Stomach (tissue), 9 donors: Measurements from ENCODE around the gene LIPM. TPM values are rescaled to one million over a fixed set of nuclear protein-coding genes. Genes with fewer than 3 reads are reported as not detected.
A peak's percentile ranks its signal among the peaks of the same experiment; 100 is the strongest.

Experiments
- DNase-seq, 2 donors: peaks; one replicate each; pipeline versions ENCODE4 v3.0.0 to v3.0.0-alpha.2; 2013 to 2019
- H3K27ac ChIP-seq, 5 donors: fragments of 200-600 bp in 4 of 5; sonication (generic) in 4 of 5; one replicate each; pipeline ENCODE4 v1.5.1; 2013 to 2019; ENCODE audit warnings: mild to moderate bottlenecking in 1 of 5, moderate library complexity in 1 of 5
- H3K27me3 ChIP-seq, 3 donors: fragments of 200-600 bp; sonication (generic); one replicate each; pipeline ENCODE4 v1.5.1; 2017 to 2019; ENCODE audit warnings: mixed run types in 1 of 3
- H3K36me3 ChIP-seq, 4 donors: fragments of 200-600 bp; sonication (generic); 1 replicate in 3 of 4; 2 replicates in 1 of 4; pipeline ENCODE4 v1.5.1; 2016 to 2019
- H3K4me1 ChIP-seq, 4 donors: fragments of 200-600 bp; sonication (generic); one replicate each; pipeline ENCODE4 v1.5.1; 2016 to 2019
- H3K4me3 ChIP-seq, 4 donors: fragments of 200-600 bp; sonication (generic) in 3 of 4; one replicate each; pipeline ENCODE4 v1.5.1; 2016 to 2019; ENCODE audit warnings: mild to moderate bottlenecking in 1 of 4
- H3K9me3 ChIP-seq, 4 donors: fragments of 200-600 bp; sonication (generic); one replicate each; pipeline ENCODE4 v1.5.1; 2016 to 2019
- EP300 ChIP-seq: sonication (generic); formaldehyde crosslinking; IDR thresholded peaks from one replicate; pipeline ENCODE4 v1.6.1; 2017; ENCODE audit warnings: antibody characterized with exemption
- POLR2A ChIP-seq, 4 donors: fragments of 450-650 bp; IDR thresholded peaks; one replicate each; pipeline ENCODE4 v1.6.1; 2016; ENCODE audit warnings: antibody characterized with exemption in 4 of 4, control low read depth in 2 of 4, mild to moderate bottlenecking in 1 of 4, moderate library complexity in 1 of 4
- POLR2AphosphoS5 ChIP-seq, 3 donors: sonication (generic); formaldehyde crosslinking; IDR thresholded peaks; one replicate each; pipeline ENCODE4 v1.6.1; 2016; ENCODE audit warnings: antibody characterized with exemption in 3 of 3
- WGBS, 5 donors: extraction: QIAGEN DNeasy Blood & Tissue Kit in 3 of 5; methylation state at CpG; one replicate each; pipeline versions ENCODE4 v1.1.5 to v1.1.7; 2013 to 2018; 5-methylcytosine and 5-hydroxymethylcytosine counted together
- intact Hi-C: fragments of 100-400 bp; cut with DNase I; formaldehyde crosslinking; loops from one replicate; pipeline ENCODE4 v1.15.1; 2023; ENCODE audit warnings: low total_unique reads
- polyA plus RNA-seq, 3 donors: library from polyadenylated mRNA; stranded (reverse); fragments of 200-250 nt; gene quantifications; one replicate each; pipeline ENCODE4 v1.2.3, GENCODE V29; 2013
- total RNA-seq, 5 donors: library from RNA; depleted of rRNA; stranded (reverse); fragments of >200 nt; gene quantifications; one replicate each; pipeline versions ENCODE4 v1.1.0 to v1.2.3, GENCODE V29; 2014 to 2016
- TF ChIP-seq, protein P1 (sequence below), 7 experiments: fragments of 450-650 bp in 4 of 7; fragments of 200-600 bp in 3 of 7; sonication (generic) in 3 of 7; IDR thresholded peaks; one replicate each; pipeline ENCODE4 v1.5.1; 2016 to 2019; ENCODE audit warnings: antibody characterized with exemption in 7 of 7, control low read depth in 2 of 7, mild to moderate bottlenecking in 1 of 7
- donor health status: healthy with polysubstance abuse.
- donor health status: Bipolar disorder and iron deficiency.
- donor health status: healthy.

The LIPM gene
- total and polyA plus RNA-seq, 8 donors, result not detected

GRCh38 chr10:88865281-88865876 is 62.8 kb downstream of the LIPM start:
- intact Hi-C loops, result no loop called here
- WGBS, 5 donors, result 72 to 82% (median 75%) methylated on average over 4 of the region's 4 CpGs
- DNase-seq, result peak in 1 of 2 donors; percentile 64
- peaks cover 0 to 5% (median 0%) of the 10 kb centered on the region in 4 donors for H3K4me1 ChIP-seq
- H3K4me3 ChIP-seq, result no peak overlapping the region
- TF ChIP-seq, protein P1, sequence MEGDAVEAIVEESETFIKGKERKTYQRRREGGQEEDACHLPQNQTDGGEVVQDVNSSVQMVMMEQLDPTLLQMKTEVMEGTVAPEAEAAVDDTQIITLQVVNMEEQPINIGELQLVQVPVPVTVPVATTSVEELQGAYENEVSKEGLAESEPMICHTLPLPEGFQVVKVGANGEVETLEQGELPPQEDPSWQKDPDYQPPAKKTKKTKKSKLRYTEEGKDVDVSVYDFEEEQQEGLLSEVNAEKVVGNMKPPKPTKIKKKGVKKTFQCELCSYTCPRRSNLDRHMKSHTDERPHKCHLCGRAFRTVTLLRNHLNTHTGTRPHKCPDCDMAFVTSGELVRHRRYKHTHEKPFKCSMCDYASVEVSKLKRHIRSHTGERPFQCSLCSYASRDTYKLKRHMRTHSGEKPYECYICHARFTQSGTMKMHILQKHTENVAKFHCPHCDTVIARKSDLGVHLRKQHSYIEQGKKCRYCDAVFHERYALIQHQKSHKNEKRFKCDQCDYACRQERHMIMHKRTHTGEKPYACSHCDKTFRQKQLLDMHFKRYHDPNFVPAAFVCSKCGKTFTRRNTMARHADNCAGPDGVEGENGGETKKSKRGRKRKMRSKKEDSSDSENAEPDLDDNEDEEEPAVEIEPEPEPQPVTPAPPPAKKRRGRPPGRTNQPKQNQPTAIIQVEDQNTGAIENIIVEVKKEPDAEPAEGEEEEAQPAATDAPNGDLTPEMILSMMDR (IDR thresholded peaks at IDR 0.05), result peak in 3 of 7 experiments; percentile 25 to 54 (median 50)
- TF ChIP-seq EP300, result no peak
- H3K27me3 ChIP-seq, result no peaks in the 10 kb centered on the region
- no peaks in the 10 kb centered on the region for H3K36me3 ChIP-seq
- no peaks in the 10 kb centered on the region for H3K9me3 ChIP-seq
- no peak overlapping the region for H3K27ac ChIP-seq

GRCh38 chr10:88866454-88866853 is 63.9 kb downstream of the LIPM start:
- Histone ChIP-seq H3K27ac (no peak overlapping the region), H3K4me3 (no peak overlapping the region), H3K9me3 (no peaks in the 10 kb centered on the region), H3K27me3 (no peaks in the 10 kb centered on the region), H3K36me3 (no peaks in the 10 kb centered on the region), H3K4me1 (peaks cover 0 to 5% (median 0%) of the 10 kb centered on the region in 4 donors)
- DNase-seq, result no peak
- TF ChIP-seq, protein P1 (IDR thresholded peaks at IDR 0.05), result no peak
- TF ChIP-seq POLR2AphosphoS5 (IDR thresholded peaks at IDR 0.05), result no peak
- no peak for TF ChIP-seq POLR2A (IDR thresholded peaks at IDR 0.05)
- TF ChIP-seq EP300, result no peak
- intact Hi-C loops, result no loop called here
- WGBS, 5 donors, result 86 to 98% (median 96%) methylated on average over 2 of the region's 2 CpGs

GRCh38 chr10:88870089-88870488 is 67.6 kb downstream of the LIPM start:
- peaks cover 0 to 5% (median 0%) of the 10 kb centered on the region in 4 donors for H3K4me1 ChIP-seq
- H3K27me3 ChIP-seq, result no peaks in the 10 kb centered on the region
- DNase-seq, result no peak
- intact Hi-C loops, result no loop called here
- no peak overlapping the region for H3K4me3 ChIP-seq
- TF ChIP-seq POLR2A (IDR thresholded peaks at IDR 0.05) (no peak), EP300 (no peak), POLR2AphosphoS5 (IDR thresholded peaks at IDR 0.05) (no peak)
- TF ChIP-seq, protein P1 (IDR thresholded peaks at IDR 0.05), result no peak
- no peak overlapping the region for H3K27ac ChIP-seq
- no peaks in the 10 kb centered on the region for H3K9me3 ChIP-seq
- no peaks in the 10 kb centered on the region for H3K36me3 ChIP-seq

Other genes with a start within 250 kb of the LIPM start
- gene RNLS, start 219.4 kb upstream of the LIPM start, total RNA-seq, result 10 to 100 TPM in 1 of 5 donors, 1 to 10 TPM in 2, not detected in 2; 6.7 to 12.0 (median 9.5) TPM
- 10 to 100 TPM; 11.2 to 21.5 (median 18.5) TPM for gene RNLS, start 219.4 kb upstream of the LIPM start, polyA plus RNA-seq
- gene LIPJ, start 216.0 kb upstream of the LIPM start, total RNA-seq, result 1 to 10 TPM in 1 of 5 donors, under 1 TPM in 1, not detected in 3; 0.92 to 5.3 TPM
- gene LIPJ, start 216.0 kb upstream of the LIPM start, polyA plus RNA-seq, result under 1 TPM in 1 of 3 donors, not detected in 2; 0.55 TPM
- over 10,000 TPM in 2 of 5 donors, 1,000 to 10,000 TPM in 1, 100 to 1,000 TPM in 2; 201 to 18,610 (median 2,926) TPM for gene LIPF, start 138.3 kb upstream of the LIPM start, total RNA-seq
- gene LIPF, start 138.3 kb upstream of the LIPM start, polyA plus RNA-seq, result over 10,000 TPM; 15,849 to 36,465 (median 28,381) TPM
- not detected for gene LIPK, start 96.5 kb upstream of the LIPM start, total RNA-seq
- not detected for gene LIPK, start 96.5 kb upstream of the LIPM start, polyA plus RNA-seq
- gene LIPN, start 42.7 kb upstream of the LIPM start, total RNA-seq, result 1 to 10 TPM in 1 of 5 donors, not detected in 4; 1.1 TPM
- gene LIPN, start 42.7 kb upstream of the LIPM start, polyA plus RNA-seq, result not detected
- 10 to 100 TPM in 3 of 5 donors, 1 to 10 TPM in 2; 6.4 to 63.9 (median 13.8) TPM for gene ANKRD22, start 49.1 kb downstream of the LIPM start, total RNA-seq
- 10 to 100 TPM; 35.0 to 45.5 (median 37.9) TPM for gene ANKRD22, start 49.1 kb downstream of the LIPM start, polyA plus RNA-seq
- 10 to 100 TPM in 3 of 5 donors, 1 to 10 TPM in 2; 6.7 to 40.8 (median 10.7) TPM for gene STAMBPL1, start 77.5 kb downstream of the LIPM start, total RNA-seq
- 1 to 10 TPM; 3.2 to 7.4 (median 5.2) TPM for gene STAMBPL1, start 77.5 kb downstream of the LIPM start, polyA plus RNA-seq
- gene ACTA2, start 150.0 kb downstream of the LIPM start, total RNA-seq, result 1,000 to 10,000 TPM in 3 of 5 donors, 100 to 1,000 TPM in 2; 662 to 3,169 (median 1,551) TPM
- gene ACTA2, start 150.0 kb downstream of the LIPM start, polyA plus RNA-seq, result 1,000 to 10,000 TPM in 1 of 3 donors, 100 to 1,000 TPM in 2; 233 to 1,186 (median 339) TPM
- gene FAS, start 188.1 kb downstream of the LIPM start, total RNA-seq, result 100 to 1,000 TPM in 1 of 5 donors, 10 to 100 TPM in 3, not detected in 1; 19.3 to 107 (median 46.2) TPM
- gene FAS, start 188.1 kb downstream of the LIPM start, polyA plus RNA-seq, result 1 to 10 TPM; 5.0 to 8.4 (median 5.6) TPM